Naive thymus-derived CD8-positive, alpha-beta T cell (primary cell): ENCODE measurements around the gene CTBP1. TPM values are rescaled to one million over a fixed set of nuclear protein-coding genes. Genes with fewer than 3 reads are reported as not detected.

Experiments used
- ATAC-seq, 2 donors: fragments of 150-1000 bp; cut with Tn5 transposase in 1 of 2; sonication (Bioruptor Pico), chemical (Tn5 transposase) in 1 of 2; 1 replicate in 1 of 2; 2 replicates in 1 of 2; pipeline ENCODE4 v1.10.0; 2021; ENCODE audit warnings: mild to moderate bottlenecking in 2 of 2, moderate library complexity in 2 of 2
- POLR2A ChIA-PET: fragments of 350-600 bp; sonication (Branson Sonifier 250); formaldehyde crosslinking; loops from one replicate; lab custom pipeline; 2021; ENCODE audit warnings: antibody characterized with exemption; lab: Charles Lee
- DNase-seq, 10 donors: peaks; one replicate each; pipeline versions ENCODE4 v3.0.0 to v3.0.0-alpha.2; 2020 to 2022
- H3K27ac Mint-ChIP-seq, 10 donors: one replicate each; pipeline ENCODE4 v1.8.0; 2020 to 2022; ENCODE audit warnings: mild to moderate bottlenecking in 10 of 10, mixed read lengths in 10 of 10, moderate library complexity in 4 of 10, inconsistent platforms in 1 of 10
- H3K27me3 Mint-ChIP-seq, 5 donors: one replicate each; pipeline ENCODE4 v1.8.0; 2021 to 2022; ENCODE audit warnings: mixed read lengths in 5 of 5
- H3K36me3 Mint-ChIP-seq, 3 donors: one replicate each; pipeline ENCODE4 v1.8.0; 2020 to 2022; ENCODE audit warnings: mixed read lengths in 3 of 3, mild to moderate bottlenecking in 2 of 3, inconsistent platforms in 1 of 3
- H3K4me1 Mint-ChIP-seq, 4 donors: one replicate each; pipeline ENCODE4 v1.8.0; 2021 to 2022; ENCODE audit warnings: mixed read lengths in 4 of 4
- H3K4me3 Mint-ChIP-seq, 10 donors: one replicate each; pipeline ENCODE4 v1.8.0; 2020 to 2022; ENCODE audit warnings: mild to moderate bottlenecking in 10 of 10, mixed read lengths in 10 of 10, moderate library complexity in 6 of 10, inconsistent platforms in 1 of 10
- H3K9me3 Mint-ChIP-seq, 9 donors: one replicate each; pipeline ENCODE4 v1.8.0; 2020 to 2022; ENCODE audit warnings: mixed read lengths in 9 of 9, mild to moderate bottlenecking in 3 of 9, inconsistent platforms in 1 of 9, moderate library complexity in 1 of 9
- polyA plus RNA-seq, 3 donors: library from polyadenylated mRNA; unstranded; fragments of 300-500 nt; fragmentation: Illumina TruSeq; gene quantifications; one replicate each; pipeline ENCODE4 v1.2.3, GENCODE V29; 2021
- total RNA-seq, 8 experiments: library from RNA in 2 of 8; stranded (reverse) in 2 of 8; gene quantifications; one replicate each; pipeline ENCODE4 v1.2.3 and lab custom pipeline; 2021 to 2026

The CTBP1 gene
- total and polyA plus RNA-seq, 5 experiments from 2014 or later, result 51.0 to 193 (median 104) TPM

GRCh38 chr4:1215141-1216075 lies 33.5 kb downstream of the CTBP1 start:
- no peak for ATAC-seq
- POLR2A ChIA-PET, result interaction anchor here (1.1 to 3.2 kb wide), 3 partner anchors 13 to 131 kb away, joined by 3 to 16 read pairs (median 4); partner anchors contain the start of gene UVSSA
- peak overlapping the region in 2 of 10 donors; percentile 19 to 76 for H3K4me3 Mint-ChIP-seq
- no peak for DNase-seq
- peaks cover 20 to 45% (median 37%) of the 10 kb centered on the region in 4 donors for H3K4me1 Mint-ChIP-seq
- no peaks in the 10 kb centered on the region for H3K9me3 Mint-ChIP-seq
- H3K27ac Mint-ChIP-seq, result peak overlapping the region in 4 of 10 donors; percentile 29 to 67 (median 34)
- H3K27me3 Mint-ChIP-seq, result no peaks in the 10 kb centered on the region
- peaks cover 0 to 30% (median 6%) of the 10 kb centered on the region in 3 donors for H3K36me3 Mint-ChIP-seq

- no peak overlapping the region for H3K4me3 Mint-ChIP-seq
- no peak for ATAC-seq
- DNase-seq, result no peak
- no peak overlapping the region for H3K27ac Mint-ChIP-seq
- peaks cover 20 to 39% (median 34%) of the 10 kb centered on the region in 4 donors for H3K4me1 Mint-ChIP-seq
- no peaks in the 10 kb centered on the region for H3K27me3 Mint-ChIP-seq
- H3K36me3 Mint-ChIP-seq, result peaks cover 0 to 26% (median 3%) of the 10 kb centered on the region in 3 donors
- no peaks in the 10 kb centered on the region for H3K9me3 Mint-ChIP-seq
- POLR2A ChIA-PET, result interaction anchor here (1.1 to 4.2 kb wide), 2 partner anchors 12 to 92 kb away, joined by 3 to 14 read pairs; no protein-coding TSS in a partner anchor
These were observed 34.5 kb downstream of the CTBP1 start for GRCh38 chr4:1214101-1215095.

- DNase-seq (no peak), ATAC-seq (no peak)
- POLR2A ChIA-PET, result interaction anchor here (4.2 kb wide), 1 partner anchor 11 kb away, joined by 14 read pairs; no protein-coding TSS in a partner anchor
- Mint-ChIP-seq H3K4me1 (peaks cover 17 to 36% (median 30%) of the 10 kb centered on the region in 4 donors), H3K4me3 (no peak overlapping the region), H3K27ac (no peak overlapping the region), H3K9me3 (no peaks in the 10 kb centered on the region), H3K36me3 (peaks cover 0 to 22% (median under 1%) of the 10 kb centered on the region in 3 donors), H3K27me3 (no peaks in the 10 kb centered on the region)
These were observed 35.5 kb downstream of the CTBP1 start for GRCh38 chr4:1213336-1213995.

GRCh38 chr4:1212546-1213335 lies 36.2 kb downstream of the CTBP1 start:
- POLR2A ChIA-PET, result interaction anchor here (1.4 to 4.2 kb wide), 2 partner anchors 10 to 22 kb away, joined by 3 to 14 read pairs; no protein-coding TSS in a partner anchor
- Mint-ChIP-seq H3K27me3 (no peaks in the 10 kb centered on the region), H3K27ac (peak overlapping the region in 1 of 10 donors; percentile 28), H3K9me3 (no peaks in the 10 kb centered on the region), H3K36me3 (peaks cover 0 to 20% (median 0%) of the 10 kb centered on the region in 3 donors), H3K4me3 (no peak overlapping the region), H3K4me1 (peaks cover 16 to 31% (median 25%) of the 10 kb centered on the region in 4 donors)
- DNase-seq (peak in 1 of 10 donors; percentile 57), ATAC-seq (no peak)

- Mint-ChIP-seq H3K4me3 (no peak overlapping the region), H3K27ac (peak overlapping the region in 2 of 10 donors; percentile 57 to 70), H3K4me1 (peaks cover 10 to 24% (median 18%) of the 10 kb centered on the region in 4 donors), H3K36me3 (peaks cover 0 to 16% (median 0%) of the 10 kb centered on the region in 3 donors), H3K9me3 (no peaks in the 10 kb centered on the region), H3K27me3 (no peaks in the 10 kb centered on the region)
- ATAC-seq, result no peak
- peak in 1 of 10 donors; percentile 26 for DNase-seq
- POLR2A ChIA-PET, result interaction anchor here (0.7 to 4.2 kb wide), 5 partner anchors 9 to 581 kb away, joined by 3 to 14 read pairs (median 5); no protein-coding TSS in a partner anchor
These were observed 36.9 kb downstream of the CTBP1 start for GRCh38 chr4:1211891-1212545.

GRCh38 chr4:1211371-1211770 lies 37.6 kb downstream of the CTBP1 start:
- Mint-ChIP-seq H3K9me3 (no peaks in the 10 kb centered on the region), H3K27me3 (no peaks in the 10 kb centered on the region), H3K27ac (peak overlapping the region in 2 of 10 donors; percentile 20 to 41), H3K4me3 (no peak overlapping the region), H3K4me1 (peaks cover 6 to 17% (median 13%) of the 10 kb centered on the region in 4 donors), H3K36me3 (peaks cover 0 to 10% (median 0%) of the 10 kb centered on the region in 3 donors)
- POLR2A ChIA-PET, result interaction anchor here (0.7 to 4.2 kb wide), 5 partner anchors 8 to 581 kb away, joined by 3 to 14 read pairs (median 5); no protein-coding TSS in a partner anchor
- ATAC-seq (no peak), DNase-seq (no peak)

GRCh38 chr4:1210971-1211370 lies 38.0 kb downstream of the CTBP1 start:
- DNase-seq (no peak), ATAC-seq (no peak)
- Mint-ChIP-seq H3K4me1 (peaks cover 6 to 13% (median 10%) of the 10 kb centered on the region in 4 donors), H3K4me3 (no peak overlapping the region), H3K36me3 (peaks cover 0 to 10% (median 0%) of the 10 kb centered on the region in 3 donors), H3K27me3 (no peaks in the 10 kb centered on the region), H3K9me3 (no peaks in the 10 kb centered on the region), H3K27ac (peak overlapping the region in 1 of 10 donors; percentile 20)
- POLR2A ChIA-PET, result interaction anchor here (0.7 to 4.2 kb wide), 4 partner anchors 8 to 582 kb away, joined by 3 to 14 read pairs (median 6); no protein-coding TSS in a partner anchor

- no peaks in the 10 kb centered on the region for H3K27me3 Mint-ChIP-seq
- POLR2A ChIA-PET, result interaction anchor here (4.2 kb wide), 1 partner anchor 7 kb away, joined by 14 read pairs; no protein-coding TSS in a partner anchor
These were observed 38.6 kb downstream of the CTBP1 start for GRCh38 chr4:1210241-1210841.

GRCh38 chr4:1209821-1210220 lies 39.1 kb downstream of the CTBP1 start:
- ATAC-seq (no peak), DNase-seq (peak in 1 of 10 donors; percentile 30)
- Mint-ChIP-seq H3K4me1 (peaks cover 4 to 9% (median 7%) of the 10 kb centered on the region in 4 donors), H3K36me3 (peaks cover 0 to 10% (median 0%) of the 10 kb centered on the region in 3 donors), H3K27ac (no peak overlapping the region), H3K27me3 (no peaks in the 10 kb centered on the region), H3K4me3 (no peak overlapping the region), H3K9me3 (no peaks in the 10 kb centered on the region)
- POLR2A ChIA-PET, result interaction anchor here (0.5 kb wide), 1 partner anchor 113 kb away, joined by 4 read pairs; no protein-coding TSS in a partner anchor

More at GRCh38 chr4:1210241-1210841, 38.6 kb downstream of the CTBP1 start:
- no peak overlapping the region for H3K4me3 Mint-ChIP-seq
- H3K36me3 Mint-ChIP-seq, result peaks cover 0 to 10% (median 0%) of the 10 kb centered on the region in 3 donors
- H3K4me1 Mint-ChIP-seq, result peaks cover 6 to 9% (median 7%) of the 10 kb centered on the region in 4 donors
- peak in 1 of 10 donors; percentile 57 for DNase-seq
- H3K9me3 Mint-ChIP-seq, result no peaks in the 10 kb centered on the region
- no peak for ATAC-seq
- H3K27ac Mint-ChIP-seq, result no peak overlapping the region
